ENCODE measurements around the gene EFNB3.

DNA sequence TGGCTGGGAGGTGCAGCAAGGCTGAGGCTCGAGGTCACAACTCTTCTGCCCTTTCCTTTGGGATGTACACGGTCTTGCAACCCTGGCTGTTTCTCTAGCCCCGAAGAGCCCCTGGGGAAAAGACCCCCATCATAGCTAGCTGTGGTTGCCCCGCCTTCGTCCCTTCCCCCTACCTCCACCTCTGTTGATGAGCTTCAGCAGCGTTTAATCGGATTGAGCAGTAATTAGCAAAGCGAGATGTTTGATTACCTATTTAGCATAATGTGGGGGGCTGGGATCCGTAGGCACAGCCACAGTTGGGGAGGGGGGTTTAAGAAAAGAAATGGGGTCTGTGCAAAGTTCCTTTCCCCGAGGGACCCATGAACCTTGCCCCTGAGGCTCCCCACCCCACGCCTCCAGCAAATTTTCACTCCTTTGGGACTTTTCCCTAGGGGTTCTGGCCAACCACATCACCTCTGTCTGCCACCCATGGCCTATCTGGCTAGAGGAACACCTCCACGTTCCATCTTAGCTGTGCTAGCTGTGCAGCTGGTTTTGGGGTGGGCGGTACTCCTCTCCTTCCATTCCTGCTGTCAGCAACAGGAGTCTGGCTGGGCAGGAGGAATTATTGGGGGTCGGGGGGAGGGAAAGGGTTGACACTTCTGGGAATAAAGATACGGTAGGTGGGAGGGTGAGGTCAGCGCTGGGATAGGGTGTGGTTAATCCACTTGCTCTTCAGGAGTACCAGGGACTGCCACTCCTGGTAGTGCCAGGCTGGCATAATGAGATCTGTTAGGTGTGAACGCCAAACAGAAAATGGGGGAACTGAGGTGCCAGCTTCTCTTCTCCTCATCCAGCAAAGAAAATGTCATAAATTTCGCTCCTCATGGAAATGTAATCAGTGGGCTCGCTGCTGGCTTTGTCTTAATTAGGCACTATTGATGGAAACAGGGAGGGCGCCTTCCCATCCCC, 11.2 kb downstream of the EFNB3 start:
- TF ChIP-seq, protein P1, sequence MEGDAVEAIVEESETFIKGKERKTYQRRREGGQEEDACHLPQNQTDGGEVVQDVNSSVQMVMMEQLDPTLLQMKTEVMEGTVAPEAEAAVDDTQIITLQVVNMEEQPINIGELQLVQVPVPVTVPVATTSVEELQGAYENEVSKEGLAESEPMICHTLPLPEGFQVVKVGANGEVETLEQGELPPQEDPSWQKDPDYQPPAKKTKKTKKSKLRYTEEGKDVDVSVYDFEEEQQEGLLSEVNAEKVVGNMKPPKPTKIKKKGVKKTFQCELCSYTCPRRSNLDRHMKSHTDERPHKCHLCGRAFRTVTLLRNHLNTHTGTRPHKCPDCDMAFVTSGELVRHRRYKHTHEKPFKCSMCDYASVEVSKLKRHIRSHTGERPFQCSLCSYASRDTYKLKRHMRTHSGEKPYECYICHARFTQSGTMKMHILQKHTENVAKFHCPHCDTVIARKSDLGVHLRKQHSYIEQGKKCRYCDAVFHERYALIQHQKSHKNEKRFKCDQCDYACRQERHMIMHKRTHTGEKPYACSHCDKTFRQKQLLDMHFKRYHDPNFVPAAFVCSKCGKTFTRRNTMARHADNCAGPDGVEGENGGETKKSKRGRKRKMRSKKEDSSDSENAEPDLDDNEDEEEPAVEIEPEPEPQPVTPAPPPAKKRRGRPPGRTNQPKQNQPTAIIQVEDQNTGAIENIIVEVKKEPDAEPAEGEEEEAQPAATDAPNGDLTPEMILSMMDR (IDR thresholded peaks at IDR 0.05): no peak
- TF ChIP-seq POLR2A (IDR thresholded peaks at IDR 0.05): no peak
